ENCODE results near the gene TAL1. TPM values are rescaled to one million over a fixed set of nuclear protein-coding genes. Genes with fewer than 3 reads are reported as not detected.
A peak's percentile ranks its signal among the peaks of the same experiment; 100 is the strongest.

The TAL1 gene
- total and polyA plus RNA-seq, 2 donors (not counting 3 experiments of a cell fraction or from before 2014, with no cell fraction given) = 36.7 to 52.4 TPM

DNA sequence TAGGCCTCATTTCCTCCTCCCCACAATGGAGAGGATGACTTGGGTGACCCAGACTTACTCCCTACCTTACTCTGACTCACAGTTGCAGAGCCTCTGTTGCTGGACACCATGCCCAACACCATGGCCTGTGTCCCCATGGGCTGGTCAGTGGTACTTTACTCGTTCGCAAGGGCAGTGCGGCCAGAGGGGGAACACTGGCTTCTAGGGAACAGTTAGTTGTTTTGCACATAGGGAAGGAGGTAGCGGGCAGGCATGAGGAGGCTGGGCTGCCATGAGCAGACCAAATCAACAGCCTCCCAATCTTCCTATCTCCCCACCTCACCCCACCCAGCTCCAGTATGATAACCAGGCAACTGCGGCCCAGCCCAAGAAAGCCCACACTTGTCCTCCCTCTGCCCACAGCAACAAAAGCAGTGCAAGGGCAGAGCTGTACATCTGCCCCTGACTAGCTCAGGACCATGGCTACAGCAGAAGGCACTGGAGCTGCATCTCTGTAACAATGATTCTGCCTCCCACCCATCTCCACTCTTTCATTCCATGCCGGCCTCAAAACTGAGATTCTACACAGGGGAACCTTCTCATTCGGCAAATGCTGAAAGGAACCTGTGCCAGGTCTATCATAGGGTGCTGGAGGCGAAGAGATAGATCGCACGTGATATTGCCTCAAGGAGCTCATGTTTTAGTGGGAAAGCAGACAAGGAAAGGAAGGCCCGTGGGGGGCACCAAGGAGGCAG, 18.6 kb downstream of the TAL1 start:
- Histone ChIP-seq H3K27ac (ENCODE audit: insufficient read depth, low read depth, low read length) (peak overlapping the region; percentile 92), H3K9ac (replicated peaks; ENCODE audit: extremely low read depth, insufficient read depth, low read length) (no peak overlapping the region), H3K4me1 (ENCODE audit: control insufficient read depth, extremely low read depth, insufficient read depth, low read length) (peaks cover 58% of the 10 kb centered on the region), H3K9me3 (replicated peaks; ENCODE audit: control insufficient read depth, insufficient read depth, low read length) (no peaks in the 10 kb centered on the region), H3K27me3 (ENCODE audit: control insufficient read depth in 2 of 2, insufficient read depth in 2 of 2, low read length in 2 of 2) (no peaks in the 10 kb centered on the region), H3K4me3 (replicated peaks in 1 of 3; ENCODE audit: insufficient read depth in 1 of 3, low read depth in 1 of 3, low read length in 3 of 3) (no peak overlapping the region), H3K9me1 (replicated peaks; ENCODE audit: control insufficient read depth, extremely low read depth, insufficient read depth, low read length) (no peaks in the 10 kb centered on the region), H3K36me3 (ENCODE audit: control insufficient read depth in 2 of 2, extremely low read depth in 1 of 2, insufficient read depth in 2 of 2, low read length in 2 of 2) (peaks cover 3 to 5% of the 10 kb centered on the region in 2 experiments), H4K20me1 (replicated peaks; ENCODE audit: control insufficient read depth, extremely low read depth, insufficient read depth, low read length) (no peaks in the 10 kb centered on the region), H3K79me2 (ENCODE audit: control insufficient read depth, insufficient read depth, low read length) (no peaks in the 10 kb centered on the region), H2AFZ (ENCODE audit: low read depth, low read length) (no peak overlapping the region), H3K4me2 (ENCODE audit: insufficient read depth, low read length) (peak overlapping the region; percentile 0)
- TF ChIP-seq POLR2A (IDR thresholded peaks at IDR 0.05; ENCODE audit: low read depth, low read length) (no peak), POLR2AphosphoS5 (IDR thresholded peaks at IDR 0.05; ENCODE audit: insufficient read depth, low read depth, low read length) (no peak), JUN (IDR thresholded peaks at IDR 0.05; ENCODE audit: borderline replicate concordance, insufficient read depth, insufficient read length, low read depth) (peak; percentile 43), FOS (IDR thresholded peaks at IDR 0.05; ENCODE audit: borderline replicate concordance, insufficient read depth, low read length) (peak; percentile 69)
- TF ChIP-seq, protein P1, sequence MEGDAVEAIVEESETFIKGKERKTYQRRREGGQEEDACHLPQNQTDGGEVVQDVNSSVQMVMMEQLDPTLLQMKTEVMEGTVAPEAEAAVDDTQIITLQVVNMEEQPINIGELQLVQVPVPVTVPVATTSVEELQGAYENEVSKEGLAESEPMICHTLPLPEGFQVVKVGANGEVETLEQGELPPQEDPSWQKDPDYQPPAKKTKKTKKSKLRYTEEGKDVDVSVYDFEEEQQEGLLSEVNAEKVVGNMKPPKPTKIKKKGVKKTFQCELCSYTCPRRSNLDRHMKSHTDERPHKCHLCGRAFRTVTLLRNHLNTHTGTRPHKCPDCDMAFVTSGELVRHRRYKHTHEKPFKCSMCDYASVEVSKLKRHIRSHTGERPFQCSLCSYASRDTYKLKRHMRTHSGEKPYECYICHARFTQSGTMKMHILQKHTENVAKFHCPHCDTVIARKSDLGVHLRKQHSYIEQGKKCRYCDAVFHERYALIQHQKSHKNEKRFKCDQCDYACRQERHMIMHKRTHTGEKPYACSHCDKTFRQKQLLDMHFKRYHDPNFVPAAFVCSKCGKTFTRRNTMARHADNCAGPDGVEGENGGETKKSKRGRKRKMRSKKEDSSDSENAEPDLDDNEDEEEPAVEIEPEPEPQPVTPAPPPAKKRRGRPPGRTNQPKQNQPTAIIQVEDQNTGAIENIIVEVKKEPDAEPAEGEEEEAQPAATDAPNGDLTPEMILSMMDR (IDR thresholded peaks at IDR 0.05; ENCODE audit: extremely low read depth in 1 of 2, insufficient read depth in 1 of 2, low read depth in 1 of 2, low read length in 2 of 2) = no peak
- dilution Hi-C loops (cut with MboI; ENCODE audit: extremely low pct_ligation_motif_present, low sequenced_read_pairs) (no loop called here), intact Hi-C loops (cut with micrococcal nuclease) (no loop called here)
- POLR2A ChIA-PET = interaction anchor here (1.0 to 3.0 kb wide), 3 partner anchors 13 to 15 kb away, joined by 3 to 25 read pairs (median 4); no protein-coding TSS in a partner anchor
- CTCF ChIA-PET = interaction anchor here (1.1 to 4.6 kb wide), 5 partner anchors 13 to 49 kb away, joined by 4 to 38 read pairs (median 10); no protein-coding TSS in a partner anchor
- FAIRE-seq (no peak), DNase-seq (ENCODE audit: low read depth, low spot score) (peak; percentile 84)
- BruUV-seq (replicated peaks) = no TSS peak
